Measurements from ENCODE around the gene NIBAN1.
"Not testable (repeated sequence)": the region's sequence is repeated elsewhere in the genome, so short reads cannot be mapped to it uniquely, and the experiment has no call there.

DNA sequence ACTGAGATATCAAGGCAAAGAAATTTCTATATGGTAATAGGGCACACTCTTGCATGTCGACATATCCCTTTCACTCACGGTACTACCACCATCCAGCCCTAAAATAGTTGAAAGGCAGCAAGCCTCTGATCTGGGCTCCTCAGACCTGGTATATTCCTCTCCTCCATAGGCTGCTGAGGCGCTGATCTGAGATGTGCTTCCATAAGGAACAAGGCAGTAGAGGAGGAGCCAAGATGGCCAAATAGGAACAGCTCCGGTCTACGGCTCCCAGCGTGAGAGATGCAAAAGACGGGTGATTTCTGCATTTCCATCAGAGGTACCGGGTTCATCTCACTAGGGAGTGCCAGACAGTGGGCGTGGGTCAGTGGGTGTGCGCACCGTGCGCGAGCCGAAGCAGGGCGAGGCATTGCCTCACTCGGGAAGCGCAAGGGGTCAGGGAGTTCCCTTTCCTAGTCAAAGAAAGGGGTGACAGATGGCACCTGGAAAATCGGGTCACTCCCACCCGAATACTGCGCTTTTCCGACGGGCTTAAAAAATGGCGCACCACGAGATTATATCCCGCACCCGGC is 27.1 kb upstream of the NIBAN1 start:
- not testable (repeated sequence) for TF ChIP-seq POLR2A (IDR thresholded peaks at IDR 0.05; ENCODE audit: low read length); GATA1 (IDR thresholded peaks at IDR 0.05; ENCODE audit: low read depth, low read length)

All from erythroblast (primary cell).